Right renal cortex interstitium (tissue), 3 donors: ENCODE results near the gene CAPN5. TPM values are rescaled to one million over a fixed set of nuclear protein-coding genes. Genes with fewer than 3 reads are reported as not detected.

Experiments
- DNase-seq, 3 donors: peaks; one replicate each; pipeline ENCODE4 v3.0.0-alpha.2; 2013; ENCODE audit warnings: low read depth in 3 of 3, low spot score in 2 of 3
- polyA plus RNA-seq, 3 donors: library from polyadenylated mRNA; unstranded; fragments of 120-200 nt; gene quantifications; one replicate each; pipeline ENCODE4 v1.2.1, GENCODE V29; 2013; ENCODE audit not compliant: insufficient read length in 3 of 3

Gene CAPN5
- polyA plus RNA-seq, 3 donors: 20.7 to 24.5 (median 21.2) TPM

DNA sequence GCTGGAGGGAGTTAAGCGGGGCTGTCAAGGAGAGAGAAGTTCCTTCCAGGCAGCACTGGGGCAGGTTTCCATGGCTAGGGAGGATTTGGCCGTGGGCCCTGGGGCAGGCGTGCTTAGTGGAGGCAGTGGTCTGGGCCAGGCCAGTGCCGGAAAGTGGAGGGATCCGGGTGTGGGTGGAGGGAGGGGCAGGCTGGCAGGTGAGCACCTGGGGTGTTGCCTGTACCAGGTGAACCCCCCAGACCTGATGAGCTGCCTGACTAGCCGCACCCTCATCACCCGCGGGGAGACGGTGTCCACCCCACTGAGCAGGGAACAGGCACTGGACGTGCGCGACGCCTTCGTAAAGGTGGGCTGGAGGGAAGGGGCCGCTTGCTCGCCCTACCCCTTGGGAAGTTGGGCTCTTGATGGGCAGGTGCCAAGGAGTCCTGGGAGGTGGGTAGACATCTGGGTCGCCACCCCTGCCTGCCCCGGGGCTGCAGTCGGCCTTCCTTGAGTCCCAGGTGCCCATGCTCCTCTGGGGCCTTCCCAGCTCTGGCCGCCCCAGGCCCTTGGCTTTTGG, 93.2 kb downstream of the CAPN5 start:
- no peak for DNase-seq

- DNase-seq: no peak
These were observed 96.5 kb downstream of the CAPN5 start for GRCh38 chr11:77163271-77163670.

- no peak for DNase-seq
These were observed 98.3 kb downstream of the CAPN5 start for GRCh38 chr11:77165066-77165465.

- DNase-seq: no peak
These were observed 99.2 kb downstream of the CAPN5 start for GRCh38 chr11:77166021-77166420.

DNA sequence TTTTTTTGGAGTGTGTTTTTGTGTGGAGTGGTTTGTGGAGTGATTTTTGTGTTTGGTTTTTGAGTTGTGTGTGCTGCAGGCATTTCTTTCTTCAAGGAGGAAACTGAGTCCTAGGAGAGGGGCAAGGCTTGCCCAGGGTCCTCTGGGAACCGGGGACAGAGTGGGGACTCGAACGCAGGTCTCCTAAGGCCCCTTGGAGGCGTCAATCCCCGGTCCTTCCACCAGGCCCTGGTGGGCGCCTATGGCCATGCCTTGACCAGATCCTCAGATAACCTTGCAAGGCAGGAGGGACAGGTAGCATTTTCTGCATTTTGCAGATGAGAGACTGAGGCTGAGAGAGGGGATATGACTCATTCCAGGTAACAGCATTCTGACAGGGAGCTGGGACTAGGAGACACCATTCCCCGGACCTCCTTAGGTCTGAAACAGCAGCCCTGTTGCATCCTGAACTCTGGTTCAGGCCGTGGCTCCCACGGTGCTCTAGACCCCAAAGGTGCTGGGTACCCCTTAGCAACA, 100.4 kb downstream of the CAPN5 start:
- DNase-seq: no peak

- DNase-seq: no peak
These were observed 101.0 kb downstream of the CAPN5 start for GRCh38 chr11:77167791-77168190.

GRCh38 chr11:77170107-77170506, 103.3 kb downstream of the CAPN5 start:
- DNase-seq: no peak

- DNase-seq: no peak
These were observed 104.5 kb downstream of the CAPN5 start for GRCh38 chr11:77171254-77171653.

GRCh38 chr11:77171885-77172665, 105.3 kb downstream of the CAPN5 start:
- DNase-seq: no peak

DNA sequence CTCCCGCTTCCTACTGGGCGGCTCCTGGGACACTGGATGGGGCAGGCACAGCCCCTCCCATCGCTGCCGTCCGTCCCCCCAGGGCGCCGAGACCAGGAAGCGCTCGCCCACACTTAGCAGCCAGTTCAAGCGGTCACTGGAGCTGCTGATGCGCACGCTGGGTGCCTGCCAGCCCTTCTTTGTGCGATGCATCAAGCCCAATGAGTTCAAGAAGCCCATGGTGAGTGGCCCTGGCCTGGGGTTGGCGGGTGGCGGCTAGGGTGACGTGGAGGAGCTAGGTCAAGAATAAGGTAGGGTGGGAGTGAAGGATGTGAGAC, 105.9 kb downstream of the CAPN5 start:
- DNase-seq: no peak

GRCh38 chr11:77173494-77173893, 106.7 kb downstream of the CAPN5 start:
- DNase-seq: no peak

- no peak for DNase-seq
These were observed 107.8 kb downstream of the CAPN5 start for GRCh38 chr11:77174559-77174958.

DNA sequence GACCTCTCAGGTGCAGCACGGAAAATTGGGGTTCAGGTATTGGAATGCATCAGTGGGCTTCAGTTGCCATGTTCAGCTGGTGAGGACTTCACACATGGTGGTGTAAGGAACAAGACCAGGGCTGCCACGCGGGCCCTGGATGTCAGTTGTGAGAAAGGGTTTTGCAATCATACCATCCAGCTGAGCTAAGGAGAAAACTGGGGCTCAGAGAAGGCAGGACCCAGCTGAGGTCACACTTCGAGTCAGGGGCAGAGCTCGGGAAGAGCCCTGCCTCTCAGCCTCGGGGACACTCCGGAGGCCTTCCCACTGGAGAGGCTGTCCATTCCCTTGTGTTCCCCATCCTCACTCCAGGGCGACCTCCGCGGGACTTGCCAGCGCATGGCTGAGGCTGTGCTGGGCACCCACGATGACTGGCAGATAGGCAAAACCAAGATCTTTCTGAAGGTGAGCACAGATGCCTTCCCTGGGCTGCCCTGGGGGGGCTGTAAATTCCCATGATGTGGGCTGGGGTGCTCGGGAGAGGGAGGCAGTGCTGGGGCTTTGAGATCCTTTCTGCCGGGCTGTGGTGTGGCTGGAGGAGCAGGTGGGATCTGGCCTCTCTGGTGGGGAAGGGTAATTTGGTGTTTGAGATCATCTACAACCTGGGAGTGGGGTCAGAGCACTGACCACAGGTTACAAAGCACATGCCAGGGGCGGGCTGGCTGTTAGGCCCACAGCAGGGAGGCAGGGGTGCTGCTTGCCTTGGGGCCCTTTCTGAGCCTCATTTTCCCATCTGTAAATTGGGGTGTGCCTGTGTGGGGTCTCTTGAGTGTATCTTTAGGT, 108.5 kb downstream of the CAPN5 start:
- no peak for DNase-seq

Other genes with a start within 250 kb of the CAPN5 start
- 10 to 100 TPM; 14.7 to 17.0 (median 15.3) TPM for gene ACER3, start 206.1 kb upstream of the CAPN5 start, polyA plus RNA-seq
- gene B3GNT6, start 32.6 kb upstream of the CAPN5 start, polyA plus RNA-seq: not detected
- gene OMP, start 35.9 kb downstream of the CAPN5 start, polyA plus RNA-seq: under 1 TPM in 1 of 3 donors, not detected in 2; 0.25 TPM
- gene MYO7A, start 61.3 kb downstream of the CAPN5 start, polyA plus RNA-seq: 1 to 10 TPM; 2.5 to 3.4 (median 3.1) TPM
- under 1 TPM in 2 of 3 donors, not detected in 1; 0.04 to 0.35 TPM for gene GDPD4, start 234.7 kb downstream of the CAPN5 start, polyA plus RNA-seq